GM23248 (cell line): ENCODE results near the gene GMPPA. TPM values are rescaled to one million over a fixed set of nuclear protein-coding genes. Genes with fewer than 3 reads are reported as not detected.

Experiments used
- DNase-seq: peaks from one replicate; pipeline ENCODE4 v3.0.0-alpha.2; 2015
- H2AFZ ChIP-seq: fragments of 200-600 bp; sonication (generic); 2 replicates; pipeline ENCODE4 v1.6.1; 2016; ENCODE audit warnings: antibody characterized with exemption
- H3F3A ChIP-seq: fragments of 200-600 bp; sonication (generic); 2 replicates; pipeline ENCODE4 v1.6.1; 2016; ENCODE audit warnings: mild to moderate bottlenecking, antibody characterized with exemption, mixed run types; ENCODE audit not compliant: insufficient read depth
- H3K27ac ChIP-seq: fragments of 200-600 bp; sonication (generic); 2 replicates; pipeline ENCODE4 v1.5.1; 2016; ENCODE audit warnings: mild to moderate bottlenecking
- H3K27me3 ChIP-seq: fragments of 200-600 bp; sonication (generic); replicated peaks from 2 replicates; pipeline ENCODE4 v1.6.1; 2016; ENCODE audit warnings: mild to moderate bottlenecking; ENCODE audit not compliant: insufficient read depth
- H3K36me3 ChIP-seq: fragments of 200-600 bp; sonication (generic); 2 replicates; pipeline ENCODE4 v1.6.1; 2016; ENCODE audit warnings: low read depth, mild to moderate bottlenecking
- H3K4me1 ChIP-seq: fragments of 200-600 bp; sonication (generic); 2 replicates; pipeline ENCODE4 v1.6.1; 2016; ENCODE audit warnings: mild to moderate bottlenecking; ENCODE audit not compliant: insufficient read depth
- H3K4me2 ChIP-seq: fragments of 200-600 bp; sonication (generic); one replicate; pipeline ENCODE4 v1.6.1; 2016; ENCODE audit warnings: mild to moderate bottlenecking; ENCODE audit not compliant: unreplicated experiment
- H3K4me3 ChIP-seq: fragments of 200-600 bp; sonication (generic); 2 replicates; pipeline ENCODE4 v1.5.1; 2016; ENCODE audit warnings: mild to moderate bottlenecking
- H3K79me2 ChIP-seq: fragments of 200-600 bp; sonication (generic); 2 replicates; pipeline ENCODE4 v1.6.1; 2016; ENCODE audit warnings: mild to moderate bottlenecking; ENCODE audit not compliant: insufficient read depth
- H3K9ac ChIP-seq: fragments of 200-600 bp; sonication (generic); 2 replicates; pipeline ENCODE4 v1.6.1; 2016; ENCODE audit warnings: mild to moderate bottlenecking
- H3K9me2 ChIP-seq: fragments of 200-600 bp; sonication (generic); 2 replicates; pipeline ENCODE4 v1.6.1; 2016; ENCODE audit warnings: mixed run types, mild to moderate bottlenecking, moderate library complexity; ENCODE audit not compliant: insufficient read depth
- H3K9me3 ChIP-seq: fragments of 200-600 bp; sonication (generic); one replicate; pipeline ENCODE4 v1.6.1; 2017; ENCODE audit warnings: low read depth
- H4K20me1 ChIP-seq: fragments of 200-600 bp; sonication (generic); 2 replicates; pipeline ENCODE4 v1.6.0; 2016; ENCODE audit not compliant: insufficient read depth
- EZH2 ChIP-seq: fragments of 200-600 bp; sonication (generic); IDR thresholded peaks from 2 replicates; pipeline ENCODE4 v1.6.1; 2018; ENCODE audit warnings: antibody characterized with exemption, mild to moderate bottlenecking; ENCODE audit not compliant: insufficient read depth, poor library complexity, severe bottlenecking
- EZH2phosphoT487 ChIP-seq: fragments of 200-600 bp; sonication (generic); IDR thresholded peaks from 2 replicates; pipeline ENCODE4 v1.6.1; 2018; ENCODE audit warnings: antibody characterized with exemption, moderate library complexity, mild to moderate bottlenecking, low read depth; ENCODE audit not compliant: insufficient read depth
- WGBS, 2 experiments: methylation state at CpG; one replicate each; pipeline ENCODE4 v1.1.6; 2015 to 2017; ENCODE audit warnings: low lambda C conversion rate in 2 of 2, low coverage in 1 of 2; ENCODE audit errors: missing lambda C conversion rate in 2 of 2; 5-methylcytosine and 5-hydroxymethylcytosine counted together
- in situ Hi-C: fragments of 300-500 bp; cut with MboI; formaldehyde crosslinking; loops from 2 replicates; pipeline ENCODE4 v1.15.0; 2020
- microRNA-seq: library from miRNA; unstranded; fragments of <30 nt; microRNA quantifications from one replicate; pipeline ENCODE4, GENCODE V29; 2016; ENCODE audit warnings: borderline number of aligned reads
- polyA plus RNA-seq: library from polyadenylated mRNA; unstranded; fragments of >200 nt; fragmentation: Nextera tagmentation; extraction: Ambion mirVana; gene quantifications from 2 replicates; pipeline ENCODE4 v1.2.1, GENCODE V29; 2016
- small RNA-seq: library from RNA; depleted of rRNA; stranded (forward); fragments of <200 nt; gene quantifications from one replicate; pipeline ENCODE3, GENCODE V24; 2014; ENCODE audit warnings: low read depth, low replicate concordance
- total RNA-seq: library from RNA; depleted of rRNA; stranded (reverse); fragments of >200 nt; shearing (Covaris generic); gene quantifications from 2 replicates; pipeline ENCODE4 v1.2.3, GENCODE V29; 2014; rRNA removed

GMPPA gene
- total and polyA plus RNA-seq, 2 experiments from 2014 or later: 60.6 to 65.6 TPM

DNA sequence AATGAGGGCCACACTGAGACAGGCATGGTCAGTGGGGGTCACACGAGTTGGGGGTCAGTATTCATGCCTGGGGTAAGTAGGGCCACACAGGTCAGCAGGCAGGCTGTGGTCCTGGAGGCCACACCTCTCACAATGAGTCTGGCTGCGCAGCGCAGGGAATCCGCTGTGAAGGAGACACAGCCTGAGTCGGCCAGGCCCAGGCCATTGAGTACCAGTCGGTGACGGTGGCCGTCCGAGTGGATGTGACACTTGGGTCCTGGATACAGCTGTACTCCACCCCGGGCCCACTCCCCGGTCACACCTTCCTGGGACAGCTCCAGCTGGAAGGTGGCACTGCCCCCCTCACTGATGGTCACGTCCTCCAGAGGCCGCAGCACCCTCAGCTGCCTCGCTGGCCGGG is 55.7 kb downstream of the GMPPA start:
- H3K9me3 ChIP-seq: no peaks in the 10 kb centered on the region
- TF ChIP-seq EZH2phosphoT487: no peak
- no peak for TF ChIP-seq EZH2
- H4K20me1 ChIP-seq: no peaks in the 10 kb centered on the region
- no peaks in the 10 kb centered on the region for H3K36me3 ChIP-seq
- H3K9ac ChIP-seq: no peak overlapping the region
- H3K79me2 ChIP-seq: no peaks in the 10 kb centered on the region
- H3K4me2 ChIP-seq: no peak overlapping the region
- H3K27ac ChIP-seq: no peak overlapping the region
- no peak overlapping the region for H2AFZ ChIP-seq
- no peaks in the 10 kb centered on the region for H3F3A ChIP-seq
- H3K27me3 ChIP-seq: no peaks in the 10 kb centered on the region
- peaks cover 6% of the 10 kb centered on the region; the same call in 1 of the 2 replicates for H3K4me1 ChIP-seq
- no peak overlapping the region for H3K4me3 ChIP-seq
- WGBS, 2 experiments: 82 to 89% methylated on average over 15 of the region's 15 CpGs
- in situ Hi-C loops: no loop called here
- H3K9me2 ChIP-seq: no peaks in the 10 kb centered on the region
- DNase-seq: no peak

DNA sequence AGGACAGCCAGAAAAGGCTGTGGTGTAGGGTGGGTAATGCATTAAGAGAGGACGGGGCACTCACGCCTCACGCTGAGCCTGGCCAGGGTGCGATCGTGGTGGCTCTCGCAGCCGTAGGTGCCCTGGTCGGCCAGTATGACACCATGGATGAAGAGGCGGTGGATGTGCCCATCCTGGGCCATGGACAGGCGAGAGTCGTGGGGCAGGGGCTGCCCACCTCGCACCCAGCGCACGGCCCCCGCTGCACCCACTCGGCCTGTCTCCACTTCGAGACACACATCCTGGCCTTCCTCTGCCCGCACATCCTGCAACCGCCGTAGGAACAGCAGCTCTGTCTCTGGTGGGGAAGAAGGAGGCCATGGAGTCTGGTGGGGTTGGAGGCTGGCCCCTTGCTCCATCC is 57.3 kb downstream of the GMPPA start:
- Histone ChIP-seq H2AFZ (no peak overlapping the region), H3K4me2 (no peak overlapping the region), H3K79me2 (no peaks in the 10 kb centered on the region), H3K27me3 (no peaks in the 10 kb centered on the region), H3K4me1 (peaks cover 15% of the 10 kb centered on the region; the same call in 1 of the 2 replicates), H3K9me3 (no peaks in the 10 kb centered on the region), H3K36me3 (no peaks in the 10 kb centered on the region), H3K9ac (no peak overlapping the region), H3F3A (0 out of 2 replicates have a peak, but pooled peaks cover 5% of the 10 kb centered on the region), H3K27ac (no peak overlapping the region), H3K9me2 (no peaks in the 10 kb centered on the region), H4K20me1 (no peaks in the 10 kb centered on the region), H3K4me3 (no peak overlapping the region)
- WGBS, 2 experiments: 87 to 88% methylated on average over 18 to 20 of the region's 20 CpGs
- DNase-seq: no peak
- TF ChIP-seq EZH2 (no peak), EZH2phosphoT487 (no peak)
- in situ Hi-C loops: no loop called here

- Histone ChIP-seq H3K27ac (no peak overlapping the region), H3K4me2 (no peak overlapping the region), H3K9me2 (no peaks in the 10 kb centered on the region), H3K9ac (no peak overlapping the region), H3K9me3 (no peaks in the 10 kb centered on the region), H3K27me3 (no peaks in the 10 kb centered on the region), H2AFZ (no peak overlapping the region), H3K36me3 (no peaks in the 10 kb centered on the region), H3K79me2 (no peaks in the 10 kb centered on the region), H4K20me1 (no peaks in the 10 kb centered on the region), H3F3A (0 out of 2 replicates have a peak, but pooled peaks cover 5% of the 10 kb centered on the region), H3K4me3 (no peak overlapping the region), H3K4me1 (peaks cover 15% of the 10 kb centered on the region; the same call in 1 of the 2 replicates)
- DNase-seq: no peak
- in situ Hi-C loops: no loop called here
- TF ChIP-seq EZH2: no peak
- no peak for TF ChIP-seq EZH2phosphoT487
- 86 to 89% methylated on average over 19 of the region's 19 CpGs for WGBS, 2 experiments
Measured at GRCh38 chr2:219556413-219556812, 57.7 kb downstream of the GMPPA start.

Small RNA genes lying within 50 kb of the gene (microRNA-seq; reads per million reads assigned to microRNA genes)
- gene MIR3132: not detected

Small RNA genes lying within 50 kb of the gene (small RNA-seq; reads per million reads assigned to genes)
- not detected for gene MIR3132

Other genes with a start within 250 kb of the GMPPA start
- not detected in 2 replicates for gene TUBA4B, start 245.6 kb upstream of the GMPPA start, total RNA-seq
- gene TUBA4B, start 245.6 kb upstream of the GMPPA start, polyA plus RNA-seq: not detected in 2 replicates
- gene TUBA4A, start 245.0 kb upstream of the GMPPA start, total RNA-seq: 14.3 and 27.1 TPM in 2 replicates
- gene TUBA4A, start 245.0 kb upstream of the GMPPA start, polyA plus RNA-seq: 14.5 and 15.5 TPM in 2 replicates
- 50.5 and 53.7 TPM in 2 replicates for gene DNAJB2, start 219.5 kb upstream of the GMPPA start, total RNA-seq
- gene DNAJB2, start 219.5 kb upstream of the GMPPA start, polyA plus RNA-seq: 11.1 and 12.6 TPM in 2 replicates
- gene PTPRN, start 189.5 kb upstream of the GMPPA start, total RNA-seq: 50.5 and 54.1 TPM in 2 replicates
- 29.2 and 30.5 TPM in 2 replicates for gene PTPRN, start 189.5 kb upstream of the GMPPA start, polyA plus RNA-seq
- gene RESP18, start 166.1 kb upstream of the GMPPA start, total RNA-seq: not detected in 2 replicates
- gene RESP18, start 166.1 kb upstream of the GMPPA start, polyA plus RNA-seq: not detected in 2 replicates
- 79.8 and 84.5 TPM in 2 replicates for gene DNPEP, start 111.0 kb upstream of the GMPPA start, total RNA-seq
- 54.5 and 57.5 TPM in 2 replicates for gene DNPEP, start 111.0 kb upstream of the GMPPA start, polyA plus RNA-seq
- 0.51 and 2.7 TPM in 2 replicates for gene DES, start 80.5 kb upstream of the GMPPA start, total RNA-seq
- gene DES, start 80.5 kb upstream of the GMPPA start, polyA plus RNA-seq: 0.75 and 1.1 TPM in 2 replicates
- gene SPEG, start 64.0 kb upstream of the GMPPA start, total RNA-seq: 26.5 and 32.1 TPM in 2 replicates
- 6.8 and 9.4 TPM in 2 replicates for gene SPEG, start 64.0 kb upstream of the GMPPA start, polyA plus RNA-seq
- gene ASIC4, start 15.6 kb downstream of the GMPPA start, total RNA-seq: 0.13 and 0.43 TPM in 2 replicates
- gene ASIC4, start 15.6 kb downstream of the GMPPA start, polyA plus RNA-seq: not detected in 2 replicates
- 526 and 533 TPM in 2 replicates for gene CHPF, start 44.9 kb downstream of the GMPPA start, total RNA-seq
- 174 and 179 TPM in 2 replicates for gene CHPF, start 44.9 kb downstream of the GMPPA start, polyA plus RNA-seq
- 5.8 and 6.2 TPM in 2 replicates for gene TMEM198, start 45.1 kb downstream of the GMPPA start, total RNA-seq
- 1.7 and 2.2 TPM in 2 replicates for gene TMEM198, start 45.1 kb downstream of the GMPPA start, polyA plus RNA-seq
- 68.7 and 84.9 TPM in 2 replicates for gene OBSL1, start 72.6 kb downstream of the GMPPA start, total RNA-seq
- 12.8 and 13.8 TPM in 2 replicates for gene OBSL1, start 72.6 kb downstream of the GMPPA start, polyA plus RNA-seq
- gene INHA, start 73.4 kb downstream of the GMPPA start, total RNA-seq: 0.11 TPM in 1 of 2 replicates, not detected in the other
- gene INHA, start 73.4 kb downstream of the GMPPA start, polyA plus RNA-seq: 0.19 and 0.36 TPM in 2 replicates
- gene STK11IP, start 99.0 kb downstream of the GMPPA start, total RNA-seq: 10.5 and 13.9 TPM in 2 replicates
- gene STK11IP, start 99.0 kb downstream of the GMPPA start, polyA plus RNA-seq: 7.3 and 7.9 TPM in 2 replicates
- 0.54 and 1.6 TPM in 2 replicates for gene SLC4A3, start 128.7 kb downstream of the GMPPA start, total RNA-seq
- 0.79 and 0.96 TPM in 2 replicates for gene SLC4A3, start 128.7 kb downstream of the GMPPA start, polyA plus RNA-seq